HepG2 (cell line): ENCODE data around the gene NFKB1. TPM values are rescaled to one million over a fixed set of nuclear protein-coding genes. Genes with fewer than 3 reads are reported as not detected.

ENCODE experiments used
- ATF7-NPFF ChIP-seq: sonication (generic); formaldehyde crosslinking; IDR thresholded peaks from 2 replicates; pipeline ENCODE4 v1.8.1; 2023; ENCODE audit warnings: mild to moderate bottlenecking, low read depth, missing genetic modification reagents, moderate library complexity
- BCL6 ChIP-seq: IDR thresholded peaks from 2 replicates; pipeline ENCODE4 v1.6.1; 2016; ENCODE audit warnings: missing genetic modification reagents, missing compliant biosample characterization
- DR1 ChIP-seq: sonication (generic); formaldehyde crosslinking; IDR thresholded peaks from 2 replicates; pipeline ENCODE4 v1.8.0; 2021; ENCODE audit warnings: mild to moderate bottlenecking, missing genetic modification reagents, inconsistent platforms
- GFI1 ChIP-seq: sonication (generic); formaldehyde crosslinking; IDR thresholded peaks from 2 replicates; pipeline ENCODE4 v1.5.0; 2020; ENCODE audit warnings: missing genetic modification reagents, mild to moderate bottlenecking, borderline replicate concordance
- HNRNPK ChIP-seq: fragments of 200-400 bp; formaldehyde crosslinking; IDR thresholded peaks from 2 replicates; pipeline ENCODE4 v1.6.1; 2018; ENCODE audit warnings: low read length, low read depth, moderate library complexity, mild to moderate bottlenecking; ENCODE audit not compliant: poor library complexity, severe bottlenecking
- HOXA5 ChIP-seq: sonication (generic); formaldehyde crosslinking; IDR thresholded peaks from 2 replicates; pipeline ENCODE4 v1.4.0; 2020; ENCODE audit warnings: missing genetic modification reagents
- HOXD1 ChIP-seq: sonication (generic); formaldehyde crosslinking; IDR thresholded peaks from 2 replicates; pipeline ENCODE4 v1.5.0; 2020; ENCODE audit warnings: missing genetic modification reagents
- KDM3A ChIP-seq: IDR thresholded peaks from 2 replicates; pipeline ENCODE4 v1.6.1; 2018; ENCODE audit warnings: low read depth, missing compliant biosample characterization
- MIER3 ChIP-seq: IDR thresholded peaks from 2 replicates; pipeline ENCODE4 v1.6.1; 2016; ENCODE audit warnings: missing compliant biosample characterization, borderline replicate concordance
- PCBP2 ChIP-seq: fragments of 200-400 bp; formaldehyde crosslinking; optimal IDR thresholded peaks from 2 replicates; pipeline ENCODE3; 2018; ENCODE audit warnings: low read length, low read depth; ENCODE audit not compliant: poor library complexity, severe bottlenecking
- RELA ChIP-seq: sonication (generic); formaldehyde crosslinking; IDR thresholded peaks from 2 replicates; pipeline ENCODE4 v1.4.0; 2020; ENCODE audit warnings: missing genetic modification reagents
- SALL1 ChIP-seq: sonication (generic); formaldehyde crosslinking; IDR thresholded peaks from 2 replicates; pipeline ENCODE4 v1.8.0; 2022; ENCODE audit warnings: mild to moderate bottlenecking, missing genetic modification reagents
- SATB2 ChIP-seq: sonication (generic); formaldehyde crosslinking; IDR thresholded peaks from 2 replicates; pipeline ENCODE4 v1.5.0; 2020; ENCODE audit warnings: missing genetic modification reagents
- TMF1 ChIP-seq: sonication (generic); formaldehyde crosslinking; IDR thresholded peaks from 2 replicates; pipeline ENCODE4 v1.8.1; 2022; ENCODE audit warnings: low read depth, missing genetic modification reagents
- ZNF672 ChIP-seq: sonication (generic); formaldehyde crosslinking; IDR thresholded peaks from 2 replicates; pipeline ENCODE4 v1.8.1; 2022; ENCODE audit warnings: missing genetic modification reagents
- ZNF75D ChIP-seq: sonication (generic); formaldehyde crosslinking; IDR thresholded peaks from 2 replicates; pipeline ENCODE4 v1.8.1; 2023; ENCODE audit warnings: missing genetic modification reagents, mild to moderate bottlenecking, borderline replicate concordance
- ZZZ3 ChIP-seq: sonication (generic); formaldehyde crosslinking; IDR thresholded peaks from 2 replicates; pipeline ENCODE4 v1.4.0; 2020; ENCODE audit warnings: missing genetic modification reagents, mild to moderate bottlenecking, borderline replicate concordance
- polyA plus RNA-seq, 8 experiments: library from polyadenylated mRNA; depleted of rRNA in 3 of 8; stranded (reverse) in 7 of 8; unstranded in 1 of 8; fragments of >200 nt; fragmentation: Illumina TruSeq in 4 of 8; extraction: Trizol in 4 of 8; gene quantifications; 2 replicates each; pipeline versions ENCODE4 v1.2.1 to v1.2.3, GENCODE V29; 2011 to 2016; ENCODE audit warnings: low read depth in 4 of 8, missing spikeins in 1 of 8, mixed read lengths in 1 of 8; ENCODE audit not compliant: insufficient read depth in 1 of 8
- total RNA-seq, 5 experiments: library from RNA; depleted of rRNA; stranded (reverse); fragments of >200 nt; fragmentation: Illumina TruSeq; extraction: Trizol; gene quantifications; 2 replicates each; pipeline ENCODE4 v1.2.3, GENCODE V29; 2016; ENCODE audit warnings: low read depth in 1 of 5
- TF ChIP-seq, protein P1 (sequence below), 2 experiments: fragments of 450-650 bp in 1 of 2; sonication (generic) in 1 of 2; formaldehyde crosslinking in 1 of 2; IDR thresholded peaks; 2 replicates each; pipeline versions ENCODE4 v1.6.1 to v1.8.0; 2016 to 2022; ENCODE audit warnings: antibody characterized with exemption in 1 of 2, mild to moderate bottlenecking in 1 of 2, missing genetic modification reagents in 1 of 2
- TF ChIP-seq, protein P2 (sequence below): sonication (generic); formaldehyde crosslinking; IDR thresholded peaks from 2 replicates; pipeline ENCODE4 v1.5.1; 2020; ENCODE audit warnings: missing genetic modification reagents, mild to moderate bottlenecking, borderline replicate concordance

NFKB1 gene
- total and polyA plus RNA-seq, 2 of the 13 experiments (the other 11 are each of a cell fraction or from before 2014, with no cell fraction given) = 15.4 to 31.6 TPM

DNA sequence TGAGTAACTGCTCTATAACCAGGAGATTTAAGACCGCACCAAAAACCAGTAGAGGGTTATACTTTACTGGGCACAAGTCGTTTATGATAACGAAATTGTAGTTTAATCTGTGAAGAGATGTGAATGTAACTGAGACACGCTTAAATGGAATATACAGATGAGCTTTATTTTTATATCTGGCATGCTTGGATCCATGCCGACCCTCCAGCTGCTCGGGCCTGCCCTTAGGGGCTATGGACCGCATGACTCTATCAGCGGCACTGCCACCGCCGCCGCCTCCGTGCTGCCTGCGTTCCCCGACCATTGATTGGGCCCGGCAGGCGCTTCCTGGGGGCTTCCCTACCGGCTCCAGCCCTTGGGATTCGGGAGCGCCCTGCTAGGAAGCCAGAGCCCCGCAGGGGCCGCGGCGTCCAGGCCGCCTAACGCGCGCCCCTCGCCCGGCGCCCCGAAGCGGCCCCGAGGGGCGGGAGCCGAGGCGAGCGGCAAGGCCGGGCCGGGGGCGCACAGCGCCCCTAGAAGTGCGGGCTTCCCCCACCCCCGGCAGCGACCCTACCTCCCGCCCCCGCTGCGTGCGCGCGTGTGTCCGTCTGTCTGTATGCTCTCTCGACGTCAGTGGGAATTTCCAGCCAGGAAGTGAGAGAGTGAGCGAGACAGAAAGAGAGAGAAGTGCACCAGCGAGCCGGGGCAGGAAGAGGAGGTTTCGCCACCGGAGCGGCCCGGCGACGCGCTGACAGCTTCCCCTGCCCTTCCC lies at the start of gene NFKB1 (continued):
- TF ChIP-seq, protein P1, sequence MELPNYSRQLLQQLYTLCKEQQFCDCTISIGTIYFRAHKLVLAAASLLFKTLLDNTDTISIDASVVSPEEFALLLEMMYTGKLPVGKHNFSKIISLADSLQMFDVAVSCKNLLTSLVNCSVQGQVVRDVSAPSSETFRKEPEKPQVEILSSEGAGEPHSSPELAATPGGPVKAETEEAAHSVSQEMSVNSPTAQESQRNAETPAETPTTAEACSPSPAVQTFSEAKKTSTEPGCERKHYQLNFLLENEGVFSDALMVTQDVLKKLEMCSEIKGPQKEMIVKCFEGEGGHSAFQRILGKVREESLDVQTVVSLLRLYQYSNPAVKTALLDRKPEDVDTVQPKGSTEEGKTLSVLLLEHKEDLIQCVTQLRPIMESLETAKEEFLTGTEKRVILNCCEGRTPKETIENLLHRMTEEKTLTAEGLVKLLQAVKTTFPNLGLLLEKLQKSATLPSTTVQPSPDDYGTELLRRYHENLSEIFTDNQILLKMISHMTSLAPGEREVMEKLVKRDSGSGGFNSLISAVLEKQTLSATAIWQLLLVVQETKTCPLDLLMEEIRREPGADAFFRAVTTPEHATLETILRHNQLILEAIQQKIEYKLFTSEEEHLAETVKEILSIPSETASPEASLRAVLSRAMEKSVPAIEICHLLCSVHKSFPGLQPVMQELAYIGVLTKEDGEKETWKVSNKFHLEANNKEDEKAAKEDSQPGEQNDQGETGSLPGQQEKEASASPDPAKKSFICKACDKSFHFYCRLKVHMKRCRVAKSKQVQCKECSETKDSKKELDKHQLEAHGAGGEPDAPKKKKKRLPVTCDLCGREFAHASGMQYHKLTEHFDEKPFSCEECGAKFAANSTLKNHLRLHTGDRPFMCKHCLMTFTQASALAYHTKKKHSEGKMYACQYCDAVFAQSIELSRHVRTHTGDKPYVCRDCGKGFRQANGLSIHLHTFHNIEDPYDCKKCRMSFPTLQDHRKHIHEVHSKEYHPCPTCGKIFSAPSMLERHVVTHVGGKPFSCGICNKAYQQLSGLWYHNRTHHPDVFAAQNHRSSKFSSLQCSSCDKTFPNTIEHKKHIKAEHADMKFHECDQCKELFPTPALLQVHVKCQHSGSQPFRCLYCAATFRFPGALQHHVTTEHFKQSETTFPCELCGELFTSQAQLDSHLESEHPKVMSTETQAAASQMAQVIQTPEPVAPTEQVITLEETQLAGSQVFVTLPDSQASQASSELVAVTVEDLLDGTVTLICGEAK (IDR thresholded peaks at IDR 0.05) = no peak
- TF ChIP-seq, protein P1 (CRISPR knock-in tag; IDR thresholded peaks at IDR 0.05) = 0 out of 2 replicates have a peak, but pooled peaks have one; percentile 18
- TF ChIP-seq TMF1 (CRISPR knock-in tag) (no peak), SALL1 (CRISPR knock-in tag) (peak; percentile 37), PCBP2 (no peak), MIER3 (CRISPR knock-in tag) (no peak), ZNF75D (no peak), KDM3A (peak; percentile 63; the same call in 1 of the 2 replicates), ZNF672 (CRISPR knock-in tag) (no peak), HNRNPK (no peak), BCL6 (CRISPR knock-in tag) (no peak), HOXA5 (CRISPR knock-in tag) (0 out of 2 replicates have a peak, but pooled peaks have one; percentile 26), GFI1 (CRISPR knock-in tag) (0 out of 2 replicates have a peak, but pooled peaks have one; percentile 24), ZZZ3 (CRISPR knock-in tag) (no peak), SATB2 (CRISPR knock-in tag) (no peak), RELA (CRISPR knock-in tag) (peak; percentile 37; the same call in 1 of the 2 replicates), DR1 (no peak), HOXD1 (CRISPR knock-in tag) (no peak), ATF7-NPFF (CRISPR knock-in tag) (no peak)
- TF ChIP-seq, protein P2, sequence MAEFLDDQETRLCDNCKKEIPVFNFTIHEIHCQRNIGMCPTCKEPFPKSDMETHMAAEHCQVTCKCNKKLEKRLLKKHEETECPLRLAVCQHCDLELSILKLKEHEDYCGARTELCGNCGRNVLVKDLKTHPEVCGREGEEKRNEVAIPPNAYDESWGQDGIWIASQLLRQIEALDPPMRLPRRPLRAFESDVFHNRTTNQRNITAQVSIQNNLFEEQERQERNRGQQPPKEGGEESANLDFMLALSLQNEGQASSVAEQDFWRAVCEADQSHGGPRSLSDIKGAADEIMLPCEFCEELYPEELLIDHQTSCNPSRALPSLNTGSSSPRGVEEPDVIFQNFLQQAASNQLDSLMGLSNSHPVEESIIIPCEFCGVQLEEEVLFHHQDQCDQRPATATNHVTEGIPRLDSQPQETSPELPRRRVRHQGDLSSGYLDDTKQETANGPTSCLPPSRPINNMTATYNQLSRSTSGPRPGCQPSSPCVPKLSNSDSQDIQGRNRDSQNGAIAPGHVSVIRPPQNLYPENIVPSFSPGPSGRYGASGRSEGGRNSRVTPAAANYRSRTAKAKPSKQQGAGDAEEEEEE (CRISPR knock-in tag) = no peak
